Liver (tissue), 9 donors: ENCODE measurements around the gene ASCC1. TPM values are rescaled to one million over a fixed set of nuclear protein-coding genes. Genes with fewer than 3 reads are reported as not detected.

ENCODE experiments used
- DNase-seq: peaks from one replicate; pipeline ENCODE4 v3.0.0-alpha.2; 2017; ENCODE audit warnings: low spot score
- H3K27ac ChIP-seq, 2 donors: one replicate each; pipeline ENCODE4 v1.7.0; 2013; ENCODE audit warnings: inconsistent platforms in 2 of 2, low read length in 2 of 2, control low read depth in 1 of 2, low read depth in 1 of 2, mild to moderate bottlenecking in 1 of 2
- H3K27me3 ChIP-seq, 4 donors: one replicate each; pipeline versions ENCODE4 v1.6.1 to v1.7.0; 2013; ENCODE audit warnings: low read length in 3 of 4, inconsistent platforms in 1 of 4, mild to moderate bottlenecking in 1 of 4, moderate library complexity in 1 of 4; ENCODE audit not compliant: control insufficient read depth in 4 of 4, insufficient read depth in 4 of 4
- H3K36me3 ChIP-seq, 4 donors: one replicate each; pipeline versions ENCODE4 v1.6.1 to v1.7.0; 2013; ENCODE audit warnings: low read length in 3 of 4, mild to moderate bottlenecking in 3 of 4, low read depth in 1 of 4, moderate library complexity in 1 of 4; ENCODE audit not compliant: control insufficient read depth in 4 of 4, insufficient read depth in 3 of 4
- H3K4me1 ChIP-seq, 4 donors: one replicate each; pipeline versions ENCODE4 v1.6.1 to v1.7.0; 2013; ENCODE audit warnings: low read length in 3 of 4, mild to moderate bottlenecking in 3 of 4, moderate library complexity in 1 of 4; ENCODE audit not compliant: control insufficient read depth in 4 of 4, insufficient read depth in 4 of 4
- H3K4me3 ChIP-seq, 3 donors: one replicate each; pipeline versions ENCODE4 v1.6.1 to v1.7.0; 2013; ENCODE audit warnings: low read length in 3 of 3, control low read depth in 1 of 3, low read depth in 1 of 3, mild to moderate bottlenecking in 1 of 3
- H3K9ac ChIP-seq, 2 donors: one replicate each; pipeline ENCODE4 v1.7.0; 2013; ENCODE audit warnings: low read length in 2 of 2, mild to moderate bottlenecking in 2 of 2, moderate library complexity in 2 of 2, control low read depth in 1 of 2, low read depth in 1 of 2
- H3K9me3 ChIP-seq, 4 donors: one replicate each; pipeline versions ENCODE4 v1.6.1 to v1.7.0; 2013; ENCODE audit warnings: low read length in 3 of 4; ENCODE audit not compliant: control insufficient read depth in 4 of 4
- EGR1 ChIP-seq, 2 donors: IDR thresholded peaks; 2 replicates each; pipeline ENCODE4 v1.6.1; 2016 to 2018; ENCODE audit warnings: antibody characterized with exemption in 2 of 2, low read depth in 2 of 2
- FOXA1 ChIP-seq: IDR thresholded peaks from 2 replicates; pipeline ENCODE4 v1.6.1; 2016; ENCODE audit warnings: antibody characterized with exemption
- GABPA ChIP-seq, 2 donors: IDR thresholded peaks in 1 of 2; conservative IDR thresholded peaks in 1 of 2; 2 replicates each; pipeline ENCODE4 v1.6.1; 2016; ENCODE audit warnings: antibody characterized with exemption in 2 of 2, mild to moderate bottlenecking in 1 of 2, moderate library complexity in 1 of 2
- HNF4A ChIP-seq, 2 donors: conservative IDR thresholded peaks; 2 replicates each; pipeline ENCODE4 v1.6.1; 2016; ENCODE audit warnings: antibody characterized with exemption in 2 of 2, mild to moderate bottlenecking in 2 of 2
- HNF4G ChIP-seq: IDR thresholded peaks from 2 replicates; pipeline ENCODE4 v1.6.1; 2016; ENCODE audit warnings: antibody characterized with exemption
- JUND ChIP-seq, 2 donors: IDR thresholded peaks; 2 replicates each; pipeline ENCODE4 v1.6.1; 2016; ENCODE audit warnings: antibody characterized with exemption in 2 of 2
- NR2F2 ChIP-seq: IDR thresholded peaks from 2 replicates; pipeline ENCODE4 v1.6.1; 2016; ENCODE audit warnings: antibody characterized with exemption
- RAD21 ChIP-seq, 2 donors: IDR thresholded peaks; 2 replicates each; pipeline ENCODE4 v1.6.1; 2016; ENCODE audit warnings: antibody characterized with exemption in 2 of 2, mild to moderate bottlenecking in 2 of 2
- RXRA ChIP-seq, 2 donors: IDR thresholded peaks; 2 replicates each; pipeline ENCODE4 v1.6.1; 2017 to 2018; ENCODE audit warnings: antibody characterized with exemption in 2 of 2, mild to moderate bottlenecking in 1 of 2
- SP1 ChIP-seq: IDR thresholded peaks from 2 replicates; pipeline ENCODE4 v1.6.1; 2018; ENCODE audit warnings: antibody characterized with exemption, mild to moderate bottlenecking
- TAF1 ChIP-seq: conservative IDR thresholded peaks from 2 replicates; pipeline ENCODE4 v1.6.1; 2016; ENCODE audit warnings: antibody characterized with exemption, mild to moderate bottlenecking
- YY1 ChIP-seq: IDR thresholded peaks from 2 replicates; pipeline ENCODE4 v1.6.1; 2016; ENCODE audit warnings: antibody characterized with exemption, mild to moderate bottlenecking
- WGBS: extraction: QIAGEN DNeasy Blood & Tissue Kit; methylation state at CpG from one replicate; pipeline ENCODE4 v1.1.7; 2013; 5-methylcytosine and 5-hydroxymethylcytosine counted together
- polyA plus RNA-seq, 2 donors: library from polyadenylated mRNA; stranded (reverse) in 1 of 2; unstranded in 1 of 2; fragments of 200-250 nt in 1 of 2; fragments of >200 nt in 1 of 2; fragmentation: Nextera tagmentation in 1 of 2; extraction: Ambion mirVana in 1 of 2; gene quantifications; one replicate each; pipeline versions ENCODE4 v1.2.1 to v1.2.3, GENCODE V29; 2013 to 2015
- total RNA-seq, 2 donors: library from RNA; depleted of rRNA; stranded (reverse); fragments of >200 nt; gene quantifications; one replicate each; pipeline ENCODE4 v1.2.3, GENCODE V29; 2014
- TF ChIP-seq, protein P1 (sequence below): IDR thresholded peaks from 2 replicates; pipeline ENCODE4 v1.6.1; 2016; ENCODE audit warnings: antibody characterized with exemption
- TF ChIP-seq, protein P2 (sequence below): IDR thresholded peaks from 2 replicates; pipeline ENCODE4 v1.6.1; 2016; ENCODE audit warnings: antibody characterized with exemption, mild to moderate bottlenecking
- TF ChIP-seq, protein P3 (sequence below): fragments of 150-350 bp; IDR thresholded peaks from 2 replicates; pipeline ENCODE4 v1.5.1; 2017; ENCODE audit warnings: improper control_type of control experiment, low read depth, low read length; ENCODE audit not compliant: missing input control
- TF ChIP-seq, protein P4 (sequence below): IDR thresholded peaks from 2 replicates; pipeline ENCODE4 v1.6.1; 2016; ENCODE audit warnings: antibody characterized with exemption
- donor health status: healthy.
- donor health status: healthy.
- donor health status: healthy.
- donor health status: healthy.
- donor health status: healthy.

The ASCC1 gene
- total and polyA plus RNA-seq, 4 donors = 6.9 to 13.9 (median 10.2) TPM

DNA sequence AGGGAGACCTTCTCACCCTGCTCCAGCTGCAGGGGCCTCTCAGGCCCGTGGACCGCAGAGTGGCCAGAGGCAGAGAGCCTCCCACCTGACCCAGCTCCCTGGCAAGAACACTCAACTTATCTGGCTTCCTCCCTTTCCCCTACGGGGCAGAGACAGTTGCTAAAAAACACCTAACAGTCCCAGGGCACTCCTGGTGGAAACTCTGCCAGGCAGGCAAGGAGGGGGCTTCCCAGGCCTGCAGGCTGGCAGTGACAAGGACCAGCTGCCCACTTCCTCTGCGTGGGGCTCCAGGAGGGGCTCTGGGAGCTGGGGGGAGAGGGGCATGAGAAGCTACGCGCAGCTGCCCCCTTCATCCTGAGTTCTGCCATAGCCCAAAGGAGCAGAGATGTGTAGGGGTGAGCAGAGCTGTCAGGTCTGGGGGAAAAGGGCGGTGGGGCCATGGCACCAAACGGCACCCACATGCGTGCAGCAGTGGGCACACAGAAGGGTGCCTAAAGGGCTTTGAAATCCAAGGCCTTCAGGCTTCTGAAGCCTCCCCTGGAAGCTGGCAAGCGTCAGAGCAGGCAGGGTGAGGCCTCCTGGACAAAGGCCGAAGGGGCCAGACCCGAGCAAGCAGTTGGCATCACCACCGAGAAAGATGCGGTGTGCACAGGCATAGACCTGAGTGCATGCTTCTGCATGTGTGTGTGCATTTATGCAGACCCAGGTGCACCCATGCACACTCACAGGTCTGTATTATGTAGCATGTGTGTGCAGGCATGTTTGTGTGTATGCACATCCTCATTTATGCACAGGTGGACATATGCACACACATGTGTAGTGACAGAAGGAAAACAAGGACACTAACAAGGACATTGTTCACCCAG is 142.1 kb downstream of the ASCC1 start:
- no peak for DNase-seq
- H3K9me3 ChIP-seq = no peaks in the 10 kb centered on the region
- H3K27me3 ChIP-seq = no peaks in the 10 kb centered on the region
- H3K4me3 ChIP-seq = no peak overlapping the region
- peaks cover 0 to 1% (median 0%) of the 10 kb centered on the region in 4 donors for H3K4me1 ChIP-seq
- TF ChIP-seq RAD21 (IDR thresholded peaks at IDR 0.05) = no peak
- TF ChIP-seq HNF4A (conservative IDR thresholded peaks at IDR 0.05) = no peak
- TF ChIP-seq, protein P1, sequence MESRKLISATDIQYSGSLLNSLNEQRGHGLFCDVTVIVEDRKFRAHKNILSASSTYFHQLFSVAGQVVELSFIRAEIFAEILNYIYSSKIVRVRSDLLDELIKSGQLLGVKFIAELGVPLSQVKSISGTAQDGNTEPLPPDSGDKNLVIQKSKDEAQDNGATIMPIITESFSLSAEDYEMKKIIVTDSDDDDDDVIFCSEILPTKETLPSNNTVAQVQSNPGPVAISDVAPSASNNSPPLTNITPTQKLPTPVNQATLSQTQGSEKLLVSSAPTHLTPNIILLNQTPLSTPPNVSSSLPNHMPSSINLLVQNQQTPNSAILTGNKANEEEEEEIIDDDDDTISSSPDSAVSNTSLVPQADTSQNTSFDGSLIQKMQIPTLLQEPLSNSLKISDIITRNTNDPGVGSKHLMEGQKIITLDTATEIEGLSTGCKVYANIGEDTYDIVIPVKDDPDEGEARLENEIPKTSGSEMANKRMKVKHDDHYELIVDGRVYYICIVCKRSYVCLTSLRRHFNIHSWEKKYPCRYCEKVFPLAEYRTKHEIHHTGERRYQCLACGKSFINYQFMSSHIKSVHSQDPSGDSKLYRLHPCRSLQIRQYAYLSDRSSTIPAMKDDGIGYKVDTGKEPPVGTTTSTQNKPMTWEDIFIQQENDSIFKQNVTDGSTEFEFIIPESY = no peak
- no peak for TF ChIP-seq HNF4G
- TF ChIP-seq, protein P2, sequence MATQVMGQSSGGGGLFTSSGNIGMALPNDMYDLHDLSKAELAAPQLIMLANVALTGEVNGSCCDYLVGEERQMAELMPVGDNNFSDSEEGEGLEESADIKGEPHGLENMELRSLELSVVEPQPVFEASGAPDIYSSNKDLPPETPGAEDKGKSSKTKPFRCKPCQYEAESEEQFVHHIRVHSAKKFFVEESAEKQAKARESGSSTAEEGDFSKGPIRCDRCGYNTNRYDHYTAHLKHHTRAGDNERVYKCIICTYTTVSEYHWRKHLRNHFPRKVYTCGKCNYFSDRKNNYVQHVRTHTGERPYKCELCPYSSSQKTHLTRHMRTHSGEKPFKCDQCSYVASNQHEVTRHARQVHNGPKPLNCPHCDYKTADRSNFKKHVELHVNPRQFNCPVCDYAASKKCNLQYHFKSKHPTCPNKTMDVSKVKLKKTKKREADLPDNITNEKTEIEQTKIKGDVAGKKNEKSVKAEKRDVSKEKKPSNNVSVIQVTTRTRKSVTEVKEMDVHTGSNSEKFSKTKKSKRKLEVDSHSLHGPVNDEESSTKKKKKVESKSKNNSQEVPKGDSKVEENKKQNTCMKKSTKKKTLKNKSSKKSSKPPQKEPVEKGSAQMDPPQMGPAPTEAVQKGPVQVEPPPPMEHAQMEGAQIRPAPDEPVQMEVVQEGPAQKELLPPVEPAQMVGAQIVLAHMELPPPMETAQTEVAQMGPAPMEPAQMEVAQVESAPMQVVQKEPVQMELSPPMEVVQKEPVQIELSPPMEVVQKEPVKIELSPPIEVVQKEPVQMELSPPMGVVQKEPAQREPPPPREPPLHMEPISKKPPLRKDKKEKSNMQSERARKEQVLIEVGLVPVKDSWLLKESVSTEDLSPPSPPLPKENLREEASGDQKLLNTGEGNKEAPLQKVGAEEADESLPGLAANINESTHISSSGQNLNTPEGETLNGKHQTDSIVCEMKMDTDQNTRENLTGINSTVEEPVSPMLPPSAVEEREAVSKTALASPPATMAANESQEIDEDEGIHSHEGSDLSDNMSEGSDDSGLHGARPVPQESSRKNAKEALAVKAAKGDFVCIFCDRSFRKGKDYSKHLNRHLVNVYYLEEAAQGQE = no peak
- TF ChIP-seq RXRA (IDR thresholded peaks at IDR 0.05) = no peak
- no peak for TF ChIP-seq SP1
- TF ChIP-seq, protein P3, sequence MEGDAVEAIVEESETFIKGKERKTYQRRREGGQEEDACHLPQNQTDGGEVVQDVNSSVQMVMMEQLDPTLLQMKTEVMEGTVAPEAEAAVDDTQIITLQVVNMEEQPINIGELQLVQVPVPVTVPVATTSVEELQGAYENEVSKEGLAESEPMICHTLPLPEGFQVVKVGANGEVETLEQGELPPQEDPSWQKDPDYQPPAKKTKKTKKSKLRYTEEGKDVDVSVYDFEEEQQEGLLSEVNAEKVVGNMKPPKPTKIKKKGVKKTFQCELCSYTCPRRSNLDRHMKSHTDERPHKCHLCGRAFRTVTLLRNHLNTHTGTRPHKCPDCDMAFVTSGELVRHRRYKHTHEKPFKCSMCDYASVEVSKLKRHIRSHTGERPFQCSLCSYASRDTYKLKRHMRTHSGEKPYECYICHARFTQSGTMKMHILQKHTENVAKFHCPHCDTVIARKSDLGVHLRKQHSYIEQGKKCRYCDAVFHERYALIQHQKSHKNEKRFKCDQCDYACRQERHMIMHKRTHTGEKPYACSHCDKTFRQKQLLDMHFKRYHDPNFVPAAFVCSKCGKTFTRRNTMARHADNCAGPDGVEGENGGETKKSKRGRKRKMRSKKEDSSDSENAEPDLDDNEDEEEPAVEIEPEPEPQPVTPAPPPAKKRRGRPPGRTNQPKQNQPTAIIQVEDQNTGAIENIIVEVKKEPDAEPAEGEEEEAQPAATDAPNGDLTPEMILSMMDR = no peak
- no peak for TF ChIP-seq GABPA (IDR thresholded peaks at IDR 0.05 in 1 of 2, conservative IDR thresholded peaks at IDR 0.05 in 1 of 2)
- no peak for TF ChIP-seq NR2F2
- no peak for TF ChIP-seq JUND (IDR thresholded peaks at IDR 0.05)
- no peak for TF ChIP-seq EGR1 (IDR thresholded peaks at IDR 0.05; ENCODE audit: low read depth in 2 of 2)
- no peak for TF ChIP-seq TAF1
- TF ChIP-seq, protein P4, sequence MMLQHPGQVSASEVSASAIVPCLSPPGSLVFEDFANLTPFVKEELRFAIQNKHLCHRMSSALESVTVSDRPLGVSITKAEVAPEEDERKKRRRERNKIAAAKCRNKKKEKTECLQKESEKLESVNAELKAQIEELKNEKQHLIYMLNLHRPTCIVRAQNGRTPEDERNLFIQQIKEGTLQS = no peak
- TF ChIP-seq FOXA1 = no peak
- no peak for TF ChIP-seq YY1
- WGBS = 82% methylated on average over 14 of the region's 14 CpGs
- no peak overlapping the region for H3K27ac ChIP-seq
- H3K36me3 ChIP-seq = no peaks in the 10 kb centered on the region
- H3K9ac ChIP-seq = no peak overlapping the region
